Keratinocyte (primary cell): ENCODE results near the gene DIAPH2. TPM values are rescaled to one million over a fixed set of nuclear protein-coding genes. Genes with fewer than 3 reads are reported as not detected.
A peak's percentile ranks its signal among the peaks of the same experiment; 100 is the strongest.

Source experiments
- DNase-seq: peaks from one replicate; pipeline ENCODE4 v3.0.0-alpha.2; 2011; ENCODE audit warnings: low read depth, missing footprints, low spot score
- FAIRE-seq: peaks from 2 replicates; lab custom pipeline; 2011; peaks lifted over from hg19 to GRCh38; lab: Jason Lieb, UNC
- H2AFZ ChIP-seq: 2 replicates; pipeline ENCODE4 v1.6.0; 2012; ENCODE audit warnings: low read length, control low read depth, inconsistent platforms; ENCODE audit not compliant: control insufficient read depth
- H3K27ac ChIP-seq: 2 replicates; pipeline ENCODE4 v1.5.1; 2011; ENCODE audit warnings: low read length; ENCODE audit not compliant: control insufficient read depth, insufficient read depth
- H3K27me3 ChIP-seq: 3 replicates; pipeline ENCODE4 v1.6.0; 2011; ENCODE audit warnings: low read length; ENCODE audit not compliant: control insufficient read depth, insufficient read depth; ENCODE audit errors: extremely low read depth
- H3K36me3 ChIP-seq, 2 experiments: 2 replicates in 1 of 2; 3 replicates in 1 of 2; pipeline ENCODE4 v1.5.1; 2011; ENCODE audit warnings: low read length in 2 of 2, mild to moderate bottlenecking in 1 of 2; ENCODE audit not compliant: control insufficient read depth in 2 of 2, insufficient read depth in 2 of 2; ENCODE audit errors: extremely low read depth in 1 of 2
- H3K4me1 ChIP-seq: 3 replicates; pipeline ENCODE4 v1.5.1; 2011; ENCODE audit warnings: low read length; ENCODE audit not compliant: control insufficient read depth, insufficient read depth; ENCODE audit errors: extremely low read depth
- H3K4me2 ChIP-seq: 3 replicates; pipeline ENCODE4 v1.6.0; 2011; ENCODE audit warnings: low read depth, low read length; ENCODE audit not compliant: control insufficient read depth, insufficient read depth; ENCODE audit errors: extremely low read depth
- H3K4me3 ChIP-seq, 3 experiments: fragments of 200-600 bp in 1 of 3; sonication (generic) in 1 of 3; 2 replicates in 2 of 3; 3 replicates in 1 of 3; pipeline ENCODE4 v1.5.1; 2011 to 2016; ENCODE audit warnings: low read length in 3 of 3, mild to moderate bottlenecking in 3 of 3, control low read depth in 2 of 3, inconsistent platforms in 1 of 3, low read depth in 1 of 3, mixed read lengths in 1 of 3, mixed run types in 1 of 3, moderate library complexity in 1 of 3; ENCODE audit not compliant: control insufficient read depth in 2 of 3, insufficient read depth in 2 of 3; ENCODE audit errors: extremely low read depth in 1 of 3
- H3K79me2 ChIP-seq: 2 replicates; pipeline ENCODE4 v1.6.0; 2012; ENCODE audit warnings: low read length; ENCODE audit not compliant: control insufficient read depth, insufficient read depth
- H3K9ac ChIP-seq: 3 replicates; pipeline ENCODE4 v1.6.0; 2011; ENCODE audit warnings: low read length; ENCODE audit not compliant: control insufficient read depth, insufficient read depth; ENCODE audit errors: extremely low read depth
- H3K9me1 ChIP-seq: 3 replicates; pipeline ENCODE4 v1.6.0; 2011; ENCODE audit warnings: low read length; ENCODE audit not compliant: control insufficient read depth, insufficient read depth; ENCODE audit errors: extremely low read depth
- H3K9me3 ChIP-seq: 2 replicates; pipeline ENCODE4 v1.5.1; 2012; ENCODE audit warnings: low read depth, low read length; ENCODE audit not compliant: control insufficient read depth
- H4K20me1 ChIP-seq: 3 replicates; pipeline ENCODE4 v1.6.0; 2011; ENCODE audit warnings: low read length; ENCODE audit not compliant: control insufficient read depth, insufficient read depth; ENCODE audit errors: extremely low read depth
- EZH2 ChIP-seq: IDR thresholded peaks from one replicate; pipeline ENCODE4 v1.6.1; 2012; ENCODE audit warnings: inconsistent platforms, mild to moderate bottlenecking, low read length, moderate library complexity
- dilution Hi-C: fragments of 300-500 bp; cut with MboI; formaldehyde crosslinking; loops from one replicate; pipeline ENCODE4 v1.7.0; 2020; ENCODE audit warnings: low sequenced_read_pairs; ENCODE audit not compliant: extremely low pct_ligation_motif_present
- polyA plus RNA-seq, 5 experiments: library from polyadenylated mRNA; depleted of rRNA in 3 of 5; stranded (reverse) in 3 of 5; stranded (forward) in 1 of 5; unstranded in 1 of 5; fragments of >200 nt; gene quantifications; 1 replicate in 1 of 5; 2 replicates in 3 of 5; 3 replicates in 1 of 5; pipeline versions ENCODE4 v1.2.1 to v1.2.3, GENCODE V29; 2011 to 2012; ENCODE audit warnings: missing spikeins in 2 of 5, low read depth in 1 of 5, low replicate concordance in 1 of 5
- TF ChIP-seq, protein P1 (sequence below), 3 experiments: IDR thresholded peaks in 1 of 3; conservative IDR thresholded peaks in 1 of 3; optimal IDR thresholded peaks in 1 of 3; 2 replicates in 2 of 3; 3 replicates in 1 of 3; pipeline versions ENCODE3 to v1.5.1; 2011; ENCODE audit warnings: low read length in 3 of 3, mild to moderate bottlenecking in 3 of 3, moderate library complexity in 2 of 3, control low read depth in 1 of 3, inconsistent platforms in 1 of 3; ENCODE audit not compliant: insufficient read depth in 2 of 3; ENCODE audit errors: extremely low read depth in 1 of 3

Gene DIAPH2
- polyA plus RNA-seq, 1 donor (not counting 4 experiments of a cell fraction or from before 2014, with no cell fraction given): 7.4 TPM

GRCh38 chrX:97609938-97610337, 925.3 kb downstream of the DIAPH2 start:
- Histone ChIP-seq H3K79me2 (no peaks in the 10 kb centered on the region), H3K9me1 (no peaks in the 10 kb centered on the region), H3K9me3 (no peaks in the 10 kb centered on the region), H3K36me3 (no peaks in the 10 kb centered on the region), H3K4me3 (no peak overlapping the region), H2AFZ (no peak overlapping the region), H3K27ac (no peak overlapping the region), H4K20me1 (no peaks in the 10 kb centered on the region), H3K27me3 (no peaks in the 10 kb centered on the region), H3K4me2 (no peak overlapping the region), H3K9ac (no peak overlapping the region), H3K4me1 (no peaks in the 10 kb centered on the region)
- FAIRE-seq (no peak), DNase-seq (no peak)
- TF ChIP-seq, protein P1, sequence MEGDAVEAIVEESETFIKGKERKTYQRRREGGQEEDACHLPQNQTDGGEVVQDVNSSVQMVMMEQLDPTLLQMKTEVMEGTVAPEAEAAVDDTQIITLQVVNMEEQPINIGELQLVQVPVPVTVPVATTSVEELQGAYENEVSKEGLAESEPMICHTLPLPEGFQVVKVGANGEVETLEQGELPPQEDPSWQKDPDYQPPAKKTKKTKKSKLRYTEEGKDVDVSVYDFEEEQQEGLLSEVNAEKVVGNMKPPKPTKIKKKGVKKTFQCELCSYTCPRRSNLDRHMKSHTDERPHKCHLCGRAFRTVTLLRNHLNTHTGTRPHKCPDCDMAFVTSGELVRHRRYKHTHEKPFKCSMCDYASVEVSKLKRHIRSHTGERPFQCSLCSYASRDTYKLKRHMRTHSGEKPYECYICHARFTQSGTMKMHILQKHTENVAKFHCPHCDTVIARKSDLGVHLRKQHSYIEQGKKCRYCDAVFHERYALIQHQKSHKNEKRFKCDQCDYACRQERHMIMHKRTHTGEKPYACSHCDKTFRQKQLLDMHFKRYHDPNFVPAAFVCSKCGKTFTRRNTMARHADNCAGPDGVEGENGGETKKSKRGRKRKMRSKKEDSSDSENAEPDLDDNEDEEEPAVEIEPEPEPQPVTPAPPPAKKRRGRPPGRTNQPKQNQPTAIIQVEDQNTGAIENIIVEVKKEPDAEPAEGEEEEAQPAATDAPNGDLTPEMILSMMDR (optimal IDR thresholded peaks at IDR 0.05 in 1 of 3, IDR thresholded peaks at IDR 0.05 in 1 of 3, conservative IDR thresholded peaks at IDR 0.05 in 1 of 3; ENCODE audit: extremely low read depth in 1 of 3, insufficient read depth in 2 of 3, low read length in 3 of 3): no peak
- no peak for TF ChIP-seq EZH2
- dilution Hi-C loops: no loop called here

DNA sequence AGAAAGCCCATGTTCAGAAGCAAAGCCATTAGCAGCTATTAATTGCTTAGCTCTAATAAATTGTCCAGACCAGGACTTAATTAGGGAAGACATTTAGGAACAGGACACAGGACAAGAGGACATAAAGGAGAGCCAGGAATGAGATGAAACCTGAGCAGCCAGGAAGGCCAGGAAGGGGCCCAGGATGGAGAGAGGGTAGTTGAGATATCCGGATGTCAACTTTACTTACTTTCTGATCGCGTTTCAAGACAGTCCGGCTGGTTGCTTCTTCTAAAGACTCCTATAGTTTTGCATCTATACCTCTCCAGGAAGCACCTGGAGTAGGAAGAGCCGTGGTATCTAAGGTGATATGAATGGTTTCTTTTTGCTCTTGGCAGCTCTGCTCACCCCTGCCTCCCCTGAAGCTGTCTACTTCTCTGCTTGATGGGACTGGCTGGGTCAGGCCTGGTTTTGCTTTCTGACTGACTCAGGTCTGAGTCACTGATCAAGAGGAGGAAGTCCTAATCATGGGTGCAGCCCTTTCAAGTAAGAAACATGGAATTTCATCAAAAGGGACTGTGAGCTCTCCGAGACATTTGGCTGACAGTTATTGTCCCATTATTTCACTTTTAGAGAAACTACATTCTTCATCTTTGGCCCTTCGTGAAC, 932.4 kb downstream of the DIAPH2 start:
- H2AFZ ChIP-seq: peak overlapping the region; percentile 54
- DNase-seq (peak; percentile 36), FAIRE-seq (peak; percentile 96)
- H3K9me1 ChIP-seq: no peaks in the 10 kb centered on the region
- peaks cover 4% of the 10 kb centered on the region for H3K4me1 ChIP-seq
- peak overlapping the region; percentile 45 for H3K9ac ChIP-seq
- no peaks in the 10 kb centered on the region for H3K27me3 ChIP-seq
- H3K9me3 ChIP-seq: no peaks in the 10 kb centered on the region
- H3K79me2 ChIP-seq: no peaks in the 10 kb centered on the region
- H3K4me3 ChIP-seq: peak overlapping the region; percentile 14 to 60 (median 55)
- H3K27ac ChIP-seq: peak overlapping the region; percentile 34
- TF ChIP-seq EZH2: no peak
- TF ChIP-seq, protein P1 (optimal IDR thresholded peaks at IDR 0.05 in 1 of 3, IDR thresholded peaks at IDR 0.05 in 1 of 3, conservative IDR thresholded peaks at IDR 0.05 in 1 of 3; ENCODE audit: extremely low read depth in 1 of 3, insufficient read depth in 2 of 3, low read length in 3 of 3): no peak
- dilution Hi-C loops: no loop called here
- H4K20me1 ChIP-seq: no peaks in the 10 kb centered on the region
- H3K4me2 ChIP-seq: peak overlapping the region; percentile 69
- H3K36me3 ChIP-seq: no peaks in the 10 kb centered on the region
